ENCODE data around the gene LCE1C.

- TF ChIP-seq, protein P1, sequence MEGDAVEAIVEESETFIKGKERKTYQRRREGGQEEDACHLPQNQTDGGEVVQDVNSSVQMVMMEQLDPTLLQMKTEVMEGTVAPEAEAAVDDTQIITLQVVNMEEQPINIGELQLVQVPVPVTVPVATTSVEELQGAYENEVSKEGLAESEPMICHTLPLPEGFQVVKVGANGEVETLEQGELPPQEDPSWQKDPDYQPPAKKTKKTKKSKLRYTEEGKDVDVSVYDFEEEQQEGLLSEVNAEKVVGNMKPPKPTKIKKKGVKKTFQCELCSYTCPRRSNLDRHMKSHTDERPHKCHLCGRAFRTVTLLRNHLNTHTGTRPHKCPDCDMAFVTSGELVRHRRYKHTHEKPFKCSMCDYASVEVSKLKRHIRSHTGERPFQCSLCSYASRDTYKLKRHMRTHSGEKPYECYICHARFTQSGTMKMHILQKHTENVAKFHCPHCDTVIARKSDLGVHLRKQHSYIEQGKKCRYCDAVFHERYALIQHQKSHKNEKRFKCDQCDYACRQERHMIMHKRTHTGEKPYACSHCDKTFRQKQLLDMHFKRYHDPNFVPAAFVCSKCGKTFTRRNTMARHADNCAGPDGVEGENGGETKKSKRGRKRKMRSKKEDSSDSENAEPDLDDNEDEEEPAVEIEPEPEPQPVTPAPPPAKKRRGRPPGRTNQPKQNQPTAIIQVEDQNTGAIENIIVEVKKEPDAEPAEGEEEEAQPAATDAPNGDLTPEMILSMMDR (conservative IDR thresholded peaks at IDR 0.05 in 1 of 2, IDR thresholded peaks at IDR 0.05 in 1 of 2; ENCODE audit: extremely low read depth in 1 of 2, insufficient read depth in 1 of 2, low read depth in 1 of 2, low read length in 2 of 2) = no peak
- no peak for TF ChIP-seq EZH2 (IDR thresholded peaks at IDR 0.05; ENCODE audit: borderline replicate concordance, low read length)
These were observed 5.1 kb downstream of the LCE1C start for GRCh38 chr1:152801333-152801732.
